ENCODE data around the gene BARHL1. TPM values are rescaled to one million over a fixed set of nuclear protein-coding genes. Genes with fewer than 3 reads are reported as not detected.

Gene BARHL1
- total RNA-seq, 2 donors from 2014 or later, result not detected

GRCh38 chr9:132595319-132595718, 12.9 kb downstream of the BARHL1 start:
- no peak for ATAC-seq (replicated peaks in 1 of 2)
- peaks cover 6 to 13% of the 10 kb centered on the region in 2 donors for H3K36me3 Mint-ChIP-seq (ENCODE audit: insufficient read depth in 2 of 2)

GRCh38 chr9:132596200-132596599, 13.8 kb downstream of the BARHL1 start:
- Mint-ChIP-seq H3K4me3 (no peak overlapping the region), H3K27ac (no peak overlapping the region), H3K36me3 (ENCODE audit: insufficient read depth in 2 of 2) (peaks cover 7 to 14% of the 10 kb centered on the region in 2 donors), H3K4me1 (ENCODE audit: low read depth) (no peaks in the 10 kb centered on the region), H3K27me3 (ENCODE audit: low read depth) (peaks cover 16% of the 10 kb centered on the region), H3K9me3 (no peaks in the 10 kb centered on the region)
- DNase-seq, result no peak
- ATAC-seq (replicated peaks in 1 of 2), result no peak

More at GRCh38 chr9:132595319-132595718, 12.9 kb downstream of the BARHL1 start:
- no peaks in the 10 kb centered on the region for H3K4me1 Mint-ChIP-seq (ENCODE audit: low read depth)
- DNase-seq, result no peak
- H3K27me3 Mint-ChIP-seq (ENCODE audit: low read depth), result peaks cover 21% of the 10 kb centered on the region
- H3K4me3 Mint-ChIP-seq, result no peak overlapping the region
- H3K9me3 Mint-ChIP-seq, result no peaks in the 10 kb centered on the region
- H3K27ac Mint-ChIP-seq, result no peak overlapping the region

DNA sequence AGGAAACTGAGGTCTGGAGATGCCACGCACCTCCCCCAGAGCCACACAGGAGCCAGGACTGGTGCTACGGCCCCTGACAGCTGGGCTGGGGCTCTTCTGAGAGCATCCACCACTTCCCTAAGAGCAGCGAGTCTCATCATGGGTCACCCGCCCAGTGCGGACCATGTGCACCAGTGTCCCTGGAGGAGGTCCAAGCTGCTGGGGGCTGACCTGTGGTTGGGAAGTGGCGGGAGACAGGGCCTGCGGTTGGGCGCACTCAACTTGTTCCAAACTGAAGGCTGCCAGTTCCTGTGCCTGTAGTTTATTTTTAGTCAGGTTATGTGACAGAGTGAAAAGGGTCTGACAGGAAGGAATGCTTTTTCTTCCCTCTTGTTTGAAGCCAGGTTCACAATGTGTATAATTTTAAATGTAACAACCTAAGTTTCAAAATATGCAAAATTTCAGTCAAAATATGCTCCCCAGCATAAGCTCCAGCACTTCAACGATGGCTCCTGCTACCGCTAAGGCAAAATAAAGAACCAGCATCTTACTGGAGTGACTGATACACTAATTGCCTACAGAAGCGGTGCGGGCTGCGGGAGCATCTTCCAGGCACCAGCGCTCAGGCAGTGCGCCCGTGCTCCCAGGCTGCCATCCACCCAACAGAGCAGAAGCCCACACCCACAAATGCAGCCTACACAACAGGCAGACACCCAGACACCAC, 14.8 kb downstream of the BARHL1 start:
- no peak for ATAC-seq (replicated peaks in 1 of 2)

GRCh38 chr9:132600326-132600984, 18.0 kb downstream of the BARHL1 start:
- Mint-ChIP-seq H3K4me3 (no peak overlapping the region), H3K9me3 (no peaks in the 10 kb centered on the region), H3K27me3 (ENCODE audit: low read depth) (no peaks in the 10 kb centered on the region), H3K4me1 (ENCODE audit: low read depth) (peaks cover 5% of the 10 kb centered on the region), H3K36me3 (ENCODE audit: insufficient read depth in 2 of 2) (peaks cover 7 to 31% of the 10 kb centered on the region in 2 donors), H3K27ac (no peak overlapping the region)
- no peak for DNase-seq
- no peak for ATAC-seq (replicated peaks in 1 of 2)

More for the DNA sequence above, 14.8 kb downstream of the BARHL1 start:
- Mint-ChIP-seq H3K4me1 (ENCODE audit: low read depth) (no peaks in the 10 kb centered on the region), H3K9me3 (no peaks in the 10 kb centered on the region), H3K36me3 (ENCODE audit: insufficient read depth in 2 of 2) (peaks cover 7 to 14% of the 10 kb centered on the region in 2 donors), H3K27ac (no peak overlapping the region), H3K27me3 (ENCODE audit: low read depth) (peaks cover 6% of the 10 kb centered on the region), H3K4me3 (no peak overlapping the region)
- DNase-seq, result no peak

- Mint-ChIP-seq H3K27ac (no peak overlapping the region), H3K9me3 (no peaks in the 10 kb centered on the region), H3K4me3 (no peak overlapping the region), H3K36me3 (ENCODE audit: insufficient read depth in 2 of 2) (peaks cover 7 to 28% of the 10 kb centered on the region in 2 donors), H3K27me3 (ENCODE audit: low read depth) (no peaks in the 10 kb centered on the region), H3K4me1 (ENCODE audit: low read depth) (peaks cover 5% of the 10 kb centered on the region)
- DNase-seq, result no peak
- no peak for ATAC-seq (replicated peaks in 1 of 2)
Observed at GRCh38 chr9:132602207-132602606, 19.8 kb downstream of the BARHL1 start.

DNA sequence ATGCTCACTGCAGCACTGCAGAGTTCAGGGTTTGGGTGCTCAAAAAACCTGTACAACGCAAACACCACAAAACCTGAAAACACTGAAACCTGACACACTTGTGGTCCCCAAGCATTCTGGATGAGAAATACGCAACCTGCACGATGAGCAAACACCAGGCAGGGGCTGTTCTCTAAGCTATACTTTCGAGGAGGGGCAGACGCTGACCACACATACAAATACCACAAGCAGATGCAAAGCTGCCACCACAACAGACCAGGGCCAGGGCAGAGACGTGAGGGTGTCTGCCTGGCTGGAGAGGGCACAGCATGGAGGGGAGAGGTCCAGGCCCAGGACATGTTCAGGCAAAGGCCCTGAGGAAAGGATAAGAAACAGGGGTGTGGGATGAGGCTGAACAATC, 23.0 kb downstream of the BARHL1 start:
- DNase-seq (no peak), ATAC-seq (replicated peaks in 1 of 2) (no peak)
- no peaks in the 10 kb centered on the region for H3K27me3 Mint-ChIP-seq (ENCODE audit: low read depth)
- H3K27ac Mint-ChIP-seq, result no peak overlapping the region
- H3K9me3 Mint-ChIP-seq, result no peaks in the 10 kb centered on the region
- H3K4me1 Mint-ChIP-seq (ENCODE audit: low read depth), result peaks cover 10% of the 10 kb centered on the region
- H3K4me3 Mint-ChIP-seq, result no peak overlapping the region
- H3K36me3 Mint-ChIP-seq (ENCODE audit: insufficient read depth in 2 of 2), result peaks cover under 1 to 30% of the 10 kb centered on the region in 2 donors

DNA sequence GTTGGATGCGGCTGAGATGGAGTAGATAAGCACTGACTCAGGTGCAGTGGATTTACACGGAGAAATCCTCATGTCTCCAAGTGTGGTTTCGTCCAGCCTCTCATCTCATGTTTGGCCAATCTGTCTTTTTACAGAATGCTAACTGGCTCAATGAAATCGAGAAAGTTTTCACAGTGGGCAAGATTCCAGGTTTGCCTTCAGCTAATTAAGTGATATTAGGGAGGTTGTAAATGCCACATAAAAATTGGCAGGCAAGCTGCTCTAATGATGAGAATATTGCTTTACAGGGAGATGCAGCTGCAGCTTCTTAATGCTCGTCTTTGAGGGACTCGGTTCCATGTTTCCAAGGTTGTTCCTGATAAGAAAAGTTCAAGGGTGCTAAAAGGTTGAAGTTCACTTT, 23.7 kb downstream of the BARHL1 start:
- Mint-ChIP-seq H3K4me1 (ENCODE audit: low read depth) (peaks cover 10% of the 10 kb centered on the region), H3K36me3 (ENCODE audit: insufficient read depth in 2 of 2) (peaks cover 0 to 30% of the 10 kb centered on the region in 2 donors), H3K9me3 (no peaks in the 10 kb centered on the region), H3K4me3 (no peak overlapping the region), H3K27ac (no peak overlapping the region), H3K27me3 (ENCODE audit: low read depth) (no peaks in the 10 kb centered on the region)
- ATAC-seq (replicated peaks in 1 of 2), result no peak
- DNase-seq, result no peak

DNA sequence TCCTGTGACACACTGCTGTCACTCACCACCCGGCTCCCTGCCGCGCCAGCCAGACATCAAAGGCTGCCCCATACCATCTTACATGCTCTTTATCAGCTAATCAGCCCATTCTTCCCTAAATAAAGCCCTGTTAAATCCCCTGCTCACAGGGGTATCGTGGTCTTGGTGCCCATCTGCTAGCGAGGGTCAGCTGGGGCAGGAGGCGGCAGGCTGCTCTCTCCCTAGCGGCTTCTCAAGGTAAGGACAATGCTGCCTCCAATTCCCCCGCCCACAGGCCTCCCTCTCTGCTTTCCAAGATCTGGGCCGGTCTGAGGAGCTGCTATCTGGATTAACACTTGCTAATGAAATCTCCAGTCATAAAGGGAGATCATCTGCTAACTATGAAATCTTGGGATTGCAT, 26.8 kb downstream of the BARHL1 start:
- H3K36me3 Mint-ChIP-seq (ENCODE audit: insufficient read depth in 2 of 2), result peaks cover 0 to 17% of the 10 kb centered on the region in 2 donors
- DNase-seq, result no peak
- H3K27ac Mint-ChIP-seq, result no peak overlapping the region
- H3K4me3 Mint-ChIP-seq, result no peak overlapping the region
- ATAC-seq (replicated peaks in 1 of 2), result no peak
- no peaks in the 10 kb centered on the region for H3K27me3 Mint-ChIP-seq (ENCODE audit: low read depth)
- H3K9me3 Mint-ChIP-seq, result no peaks in the 10 kb centered on the region
- H3K4me1 Mint-ChIP-seq (ENCODE audit: low read depth), result peaks cover 5% of the 10 kb centered on the region

GRCh38 chr9:132609829-132610228, 27.4 kb downstream of the BARHL1 start:
- Mint-ChIP-seq H3K4me1 (ENCODE audit: low read depth) (peaks cover 5% of the 10 kb centered on the region), H3K27ac (no peak overlapping the region), H3K27me3 (ENCODE audit: low read depth) (no peaks in the 10 kb centered on the region), H3K36me3 (ENCODE audit: insufficient read depth in 2 of 2) (peaks cover 2 to 21% of the 10 kb centered on the region in 2 donors), H3K9me3 (no peaks in the 10 kb centered on the region), H3K4me3 (no peak overlapping the region)
- no peak for DNase-seq
- ATAC-seq (replicated peaks in 1 of 2), result peak in 1 of 2 donors; percentile 38

GRCh38 chr9:132610661-132611060, 28.3 kb downstream of the BARHL1 start:
- Mint-ChIP-seq H3K27me3 (ENCODE audit: low read depth) (no peaks in the 10 kb centered on the region), H3K4me1 (ENCODE audit: low read depth) (peaks cover 5% of the 10 kb centered on the region), H3K9me3 (no peaks in the 10 kb centered on the region), H3K27ac (no peak overlapping the region), H3K4me3 (no peak overlapping the region), H3K36me3 (ENCODE audit: insufficient read depth in 2 of 2) (peaks cover 2 to 14% of the 10 kb centered on the region in 2 donors)
- ATAC-seq (replicated peaks in 1 of 2) (no peak), DNase-seq (no peak)

DNA sequence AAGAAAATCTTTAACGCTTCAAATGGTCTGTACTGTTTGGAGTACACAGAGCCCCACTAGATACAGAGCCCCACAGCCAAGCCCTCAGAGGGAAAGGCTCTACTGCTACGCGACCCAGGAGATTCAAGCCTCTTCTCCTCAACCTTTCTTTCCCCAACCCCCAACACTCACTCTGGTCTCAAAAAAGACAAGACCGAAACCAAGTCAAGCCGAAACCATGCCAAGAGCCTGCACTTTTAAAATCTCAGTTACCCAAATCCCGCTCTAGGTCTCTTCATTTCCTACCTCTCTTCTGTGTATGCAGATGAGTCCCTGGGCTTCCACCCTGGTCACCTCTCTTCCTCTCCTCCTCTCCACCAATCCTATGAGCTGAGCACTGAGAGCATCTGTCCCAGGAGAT, 31.9 kb downstream of the BARHL1 start:
- Mint-ChIP-seq H3K36me3 (ENCODE audit: insufficient read depth in 2 of 2) (peaks cover 4 to 17% of the 10 kb centered on the region in 2 donors), H3K4me1 (ENCODE audit: low read depth) (peaks cover 5% of the 10 kb centered on the region), H3K4me3 (no peak overlapping the region), H3K9me3 (no peaks in the 10 kb centered on the region), H3K27ac (no peak overlapping the region), H3K27me3 (ENCODE audit: low read depth) (no peaks in the 10 kb centered on the region)
- ATAC-seq (replicated peaks in 1 of 2), result no peak
- no peak for DNase-seq

GRCh38 chr9:132615774-132616173, 33.4 kb downstream of the BARHL1 start:
- H3K9me3 Mint-ChIP-seq, result no peaks in the 10 kb centered on the region
- DNase-seq (no peak), ATAC-seq (replicated peaks in 1 of 2) (no peak)
- H3K36me3 Mint-ChIP-seq (ENCODE audit: insufficient read depth in 2 of 2), result peaks cover 4 to 14% of the 10 kb centered on the region in 2 donors
- no peak overlapping the region for H3K27ac Mint-ChIP-seq
- no peaks in the 10 kb centered on the region for H3K27me3 Mint-ChIP-seq (ENCODE audit: low read depth)
- no peak overlapping the region for H3K4me3 Mint-ChIP-seq
- no peaks in the 10 kb centered on the region for H3K4me1 Mint-ChIP-seq (ENCODE audit: low read depth)

DNA sequence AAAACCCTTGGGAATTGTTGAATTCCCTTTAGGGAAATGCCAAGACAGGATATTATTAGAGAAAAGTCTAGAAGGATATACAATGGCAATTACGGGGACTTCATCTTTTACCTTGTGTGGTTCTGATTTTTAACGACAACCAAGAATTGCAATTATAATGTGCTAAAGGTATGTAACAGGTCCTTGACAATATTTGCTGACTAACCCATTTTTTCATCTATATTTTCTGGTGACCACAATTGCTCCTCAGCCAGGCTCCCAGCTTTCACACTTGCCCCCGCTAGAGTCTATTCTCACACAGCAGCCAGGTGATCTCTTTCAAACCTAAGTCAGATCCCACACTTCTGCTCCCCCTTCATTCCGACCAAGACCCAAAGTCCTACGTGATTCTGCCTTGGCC, 34.3 kb downstream of the BARHL1 start:
- Mint-ChIP-seq H3K4me1 (ENCODE audit: low read depth) (no peaks in the 10 kb centered on the region), H3K36me3 (ENCODE audit: insufficient read depth in 2 of 2) (peaks cover 4 to 14% of the 10 kb centered on the region in 2 donors), H3K27me3 (ENCODE audit: low read depth) (no peaks in the 10 kb centered on the region), H3K27ac (no peak overlapping the region), H3K9me3 (no peaks in the 10 kb centered on the region), H3K4me3 (no peak overlapping the region)
- ATAC-seq (replicated peaks in 1 of 2) (no peak), DNase-seq (no peak)
